Mammary epithelial cell (primary cell): ENCODE measurements around the gene TSPEAR.
"Not testable (repeated sequence)": the region's sequence is repeated elsewhere in the genome, so short reads cannot be mapped to it uniquely, and the experiment has no call there.

Experiments used
- EZH2 ChIP-seq: IDR thresholded peaks from 2 replicates; pipeline ENCODE4 v1.6.1; 2012; ENCODE audit warnings: low read length, inconsistent platforms, borderline replicate concordance
- TF ChIP-seq, protein P1 (sequence below), 2 donors: IDR thresholded peaks in 1 of 2; conservative IDR thresholded peaks in 1 of 2; 2 replicates each; pipeline ENCODE4 v1.5.1; 2011 to 2012; ENCODE audit warnings: inconsistent platforms in 2 of 2, low read length in 2 of 2, mild to moderate bottlenecking in 2 of 2, control low read depth in 1 of 2, low read depth in 1 of 2; ENCODE audit not compliant: insufficient read depth in 1 of 2; ENCODE audit errors: extremely low read depth in 1 of 2

DNA sequence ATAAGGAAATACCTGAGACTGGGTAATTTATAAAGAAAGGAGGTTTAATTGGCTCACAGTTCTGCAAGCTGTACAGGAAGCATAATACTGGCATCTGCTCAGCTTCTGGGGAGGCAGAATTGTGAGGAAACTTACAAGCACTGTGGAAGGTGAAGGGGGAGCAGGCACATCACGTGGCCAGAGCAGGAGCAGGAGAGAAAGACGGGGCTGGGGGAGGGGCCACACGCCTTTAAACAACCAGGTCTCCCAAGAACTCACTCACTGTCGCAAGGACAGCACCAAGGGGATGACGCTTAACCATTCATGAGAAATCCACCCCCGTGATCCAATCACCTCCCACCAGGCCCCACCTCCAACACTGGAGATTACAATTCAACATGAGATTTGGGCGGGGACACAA, 49.8 kb downstream of the TSPEAR start:
- TF ChIP-seq, protein P1, sequence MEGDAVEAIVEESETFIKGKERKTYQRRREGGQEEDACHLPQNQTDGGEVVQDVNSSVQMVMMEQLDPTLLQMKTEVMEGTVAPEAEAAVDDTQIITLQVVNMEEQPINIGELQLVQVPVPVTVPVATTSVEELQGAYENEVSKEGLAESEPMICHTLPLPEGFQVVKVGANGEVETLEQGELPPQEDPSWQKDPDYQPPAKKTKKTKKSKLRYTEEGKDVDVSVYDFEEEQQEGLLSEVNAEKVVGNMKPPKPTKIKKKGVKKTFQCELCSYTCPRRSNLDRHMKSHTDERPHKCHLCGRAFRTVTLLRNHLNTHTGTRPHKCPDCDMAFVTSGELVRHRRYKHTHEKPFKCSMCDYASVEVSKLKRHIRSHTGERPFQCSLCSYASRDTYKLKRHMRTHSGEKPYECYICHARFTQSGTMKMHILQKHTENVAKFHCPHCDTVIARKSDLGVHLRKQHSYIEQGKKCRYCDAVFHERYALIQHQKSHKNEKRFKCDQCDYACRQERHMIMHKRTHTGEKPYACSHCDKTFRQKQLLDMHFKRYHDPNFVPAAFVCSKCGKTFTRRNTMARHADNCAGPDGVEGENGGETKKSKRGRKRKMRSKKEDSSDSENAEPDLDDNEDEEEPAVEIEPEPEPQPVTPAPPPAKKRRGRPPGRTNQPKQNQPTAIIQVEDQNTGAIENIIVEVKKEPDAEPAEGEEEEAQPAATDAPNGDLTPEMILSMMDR (conservative IDR thresholded peaks at IDR 0.05 in 1 of 2, IDR thresholded peaks at IDR 0.05 in 1 of 2; ENCODE audit: extremely low read depth in 1 of 2, insufficient read depth in 1 of 2, low read depth in 1 of 2, low read length in 2 of 2), result not testable (repeated sequence)
- TF ChIP-seq EZH2, result not testable (repeated sequence)
